NCI-H2196 treated with DMSO at 0.1 percent for 48 hours (cell line): ENCODE results near the gene PFKL.
"Not testable (repeated sequence)": the region's sequence is repeated elsewhere in the genome, so short reads cannot be mapped to it uniquely, and the experiment has no call there.

Source experiments
- DNase-seq: peaks from one replicate; lab custom pipeline; 2025; ENCODE audit not compliant: unreplicated experiment; lab: John Stamatoyannopoulos, UW

Gene PFKL

DNA sequence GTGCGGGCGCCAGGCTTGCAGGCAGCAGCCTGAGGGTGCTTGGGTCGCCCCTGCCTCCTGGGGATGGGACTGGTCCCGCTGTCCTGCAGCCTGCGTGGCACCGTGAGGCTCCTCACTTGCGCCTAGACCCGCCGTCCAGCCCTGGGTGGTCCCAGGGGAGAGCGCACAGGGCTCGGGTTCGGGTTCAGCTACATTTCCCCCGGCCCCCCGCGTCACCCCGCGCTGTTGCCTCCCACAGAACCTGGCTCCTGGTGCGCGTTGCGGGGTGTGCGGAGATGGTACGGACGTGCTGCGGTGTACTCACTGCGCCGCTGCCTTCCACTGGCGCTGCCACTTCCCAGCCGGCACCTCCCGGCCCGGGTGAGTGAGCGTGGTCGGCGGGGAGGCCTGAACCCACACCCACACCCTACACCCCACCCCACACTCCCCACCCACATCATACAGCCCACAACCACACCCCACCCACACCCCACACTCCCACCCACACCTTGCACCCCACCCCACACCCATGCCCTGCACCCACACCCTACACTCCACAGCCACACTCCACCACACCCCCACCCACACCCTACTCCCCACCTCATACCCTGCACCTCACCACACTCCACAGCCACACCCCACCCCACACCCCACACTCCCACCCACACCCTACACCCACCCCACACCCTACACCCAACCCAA, 6.2 kb upstream of the PFKL start:
- no peak for DNase-seq

GRCh38 chr21:44294391-44295162, 5.3 kb upstream of the PFKL start:
- DNase-seq, result no peak

- no peak for DNase-seq
Observed at GRCh38 chr21:44295163-44295573, 4.7 kb upstream of the PFKL start.

- no peak for DNase-seq
Observed at GRCh38 chr21:44295646-44296045, 4.2 kb upstream of the PFKL start.

DNA sequence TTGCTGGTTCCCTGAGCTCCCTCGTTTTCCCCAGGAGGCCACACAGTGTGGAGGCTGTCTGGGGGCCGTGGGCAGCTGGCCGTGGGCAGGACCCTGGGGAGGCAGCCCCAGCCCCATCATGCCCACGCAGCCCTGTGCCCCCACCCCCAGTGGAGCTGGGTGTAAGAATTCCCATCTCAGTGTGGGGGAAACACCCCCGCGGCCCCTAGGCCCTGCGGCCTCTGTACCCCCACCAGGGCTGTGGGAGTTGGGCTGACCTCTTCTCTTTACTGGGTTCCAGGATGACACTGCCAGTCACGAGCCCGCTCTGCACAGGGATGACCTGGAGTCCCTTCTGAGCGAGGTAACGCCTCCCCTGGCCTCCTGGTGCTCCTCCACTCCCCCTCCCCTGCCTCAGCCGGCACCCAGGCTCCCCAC, 3.7 kb upstream of the PFKL start:
- DNase-seq, result no peak

DNA sequence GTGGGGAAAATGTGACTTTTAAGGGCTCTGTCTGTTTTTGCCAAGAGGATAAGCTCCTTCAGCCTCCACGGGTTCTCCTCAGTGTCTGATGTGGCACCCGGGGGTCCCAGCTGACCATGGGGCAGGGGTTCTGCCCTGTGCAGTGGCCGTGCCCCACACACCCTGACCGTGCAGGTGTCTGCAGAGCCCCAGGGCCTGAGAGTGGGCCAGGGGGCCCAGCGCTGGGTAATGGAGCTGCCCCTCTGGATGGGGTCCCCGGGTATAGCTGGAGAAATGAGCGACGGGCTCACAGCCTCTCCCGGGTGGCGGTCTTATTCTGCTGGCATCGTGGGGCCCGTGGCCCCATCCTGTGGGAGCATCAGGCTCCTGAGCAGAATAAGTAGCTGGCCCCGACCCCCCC, 2.9 kb upstream of the PFKL start:
- no peak for DNase-seq

DNA sequence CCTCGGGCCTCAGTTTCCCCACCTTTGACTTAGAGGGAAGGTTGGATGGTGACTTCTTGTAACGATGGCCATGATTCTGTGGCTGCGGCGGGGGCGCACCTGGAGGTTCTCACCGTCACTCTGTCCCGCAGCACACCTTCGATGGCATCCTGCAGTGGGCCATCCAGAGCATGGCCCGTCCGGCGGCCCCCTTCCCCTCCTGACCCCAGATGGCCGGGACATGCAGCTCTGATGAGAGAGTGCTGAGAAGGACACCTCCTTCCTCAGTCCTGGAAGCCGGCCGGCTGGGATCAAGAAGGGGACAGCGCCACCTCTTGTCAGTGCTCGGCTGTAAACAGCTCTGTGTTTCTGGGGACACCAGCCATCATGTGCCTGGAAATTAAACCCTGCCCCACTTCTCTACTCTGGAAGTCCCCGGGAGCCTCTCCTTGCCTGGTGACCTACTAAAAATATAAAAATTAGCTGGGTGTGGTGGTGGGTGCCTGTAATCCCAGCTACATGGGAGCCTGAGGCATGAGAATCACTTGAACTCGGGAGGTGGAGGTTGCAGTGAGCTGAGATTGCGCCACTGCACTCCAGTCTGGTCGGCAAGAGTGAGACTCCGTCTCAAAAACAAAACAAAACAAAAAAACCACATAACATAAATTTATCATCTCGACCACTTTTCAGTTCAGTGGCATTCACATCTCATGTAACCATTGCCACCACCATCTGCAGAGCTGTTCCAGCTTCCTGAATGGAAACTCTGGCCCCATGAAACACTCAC, 2.1 kb upstream of the PFKL start:
- peak; percentile 72 for DNase-seq

DNA sequence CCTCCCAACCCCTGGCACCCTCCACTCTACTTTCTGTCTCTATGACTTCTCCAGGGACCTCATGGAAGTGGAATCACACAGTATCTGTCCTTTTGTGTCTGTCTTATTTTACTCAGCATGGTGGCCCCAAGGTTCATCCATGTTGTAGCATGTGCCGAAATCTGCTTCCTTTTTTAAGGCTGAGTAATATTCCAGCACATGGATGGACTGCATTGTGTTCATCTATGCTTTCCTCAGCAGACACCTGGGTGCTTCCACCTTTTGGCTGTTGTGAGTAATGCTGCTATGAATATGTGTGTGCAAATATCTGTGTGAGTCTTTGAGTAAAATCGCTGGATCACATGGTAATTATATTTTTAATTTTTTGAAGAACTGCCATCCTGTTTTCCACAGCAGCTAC, 1.6 kb upstream of the PFKL start:
- DNase-seq, result no peak

- DNase-seq, result no peak
Observed at GRCh38 chr21:44299085-44299457, 782 bp upstream of the PFKL start.

DNA sequence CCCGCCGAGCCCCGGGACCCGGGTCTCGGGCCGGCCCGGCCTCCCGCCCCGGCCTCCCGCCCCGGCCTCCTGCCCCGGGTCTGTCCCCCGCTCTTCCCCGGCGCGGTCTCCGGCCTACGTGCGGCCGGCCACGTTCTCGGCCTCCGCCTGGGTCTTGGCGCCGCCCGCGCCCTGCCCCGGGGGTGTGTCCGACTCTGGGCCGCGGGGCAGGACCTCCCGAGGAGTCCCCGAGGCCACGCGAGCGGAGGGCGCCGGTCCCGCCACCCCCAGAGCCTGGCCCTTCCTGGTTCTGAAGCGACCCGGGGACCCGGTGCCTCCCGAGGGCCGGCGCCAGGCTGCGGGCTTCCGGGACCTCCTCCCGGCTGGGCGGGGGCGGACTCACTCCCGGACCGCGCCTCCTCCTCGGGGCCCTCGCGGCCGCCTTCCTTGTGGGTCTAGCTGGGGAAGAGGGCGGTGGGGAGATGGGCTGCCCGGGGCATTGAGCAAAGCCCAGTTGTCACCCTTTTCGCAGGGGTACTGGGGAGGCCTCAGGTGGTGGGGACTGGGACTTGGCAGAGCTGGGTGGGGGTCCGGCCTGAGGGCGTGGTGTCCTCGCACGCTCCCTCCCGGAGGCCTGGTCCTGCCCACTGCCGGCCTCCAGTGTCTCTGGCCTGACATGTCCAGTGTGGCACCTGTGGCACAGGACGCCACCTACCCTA, 558 bp downstream of the PFKL start:
- DNase-seq, result peak; percentile 26

DNA sequence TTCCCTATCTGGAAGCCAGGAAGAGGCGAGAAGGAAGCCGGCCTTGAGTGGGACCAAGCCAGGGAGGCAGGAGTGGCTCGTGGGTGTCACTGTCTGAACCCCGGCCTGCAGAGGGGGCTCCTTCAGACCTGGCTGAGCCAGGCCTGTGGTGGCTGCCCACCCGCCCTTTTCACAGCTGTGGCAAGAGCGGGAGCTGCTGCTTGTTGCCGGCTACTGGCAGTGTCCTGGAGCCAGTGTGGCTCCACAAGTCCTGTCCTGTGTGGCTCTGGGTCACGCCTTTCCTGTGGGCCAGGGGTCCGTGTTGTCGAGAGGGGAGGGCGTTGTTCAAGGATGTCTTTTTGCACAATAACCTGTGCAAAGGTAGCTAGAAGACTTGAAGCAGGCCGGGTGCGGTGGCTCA, 1.3 kb downstream of the PFKL start:
- no peak for DNase-seq

DNA sequence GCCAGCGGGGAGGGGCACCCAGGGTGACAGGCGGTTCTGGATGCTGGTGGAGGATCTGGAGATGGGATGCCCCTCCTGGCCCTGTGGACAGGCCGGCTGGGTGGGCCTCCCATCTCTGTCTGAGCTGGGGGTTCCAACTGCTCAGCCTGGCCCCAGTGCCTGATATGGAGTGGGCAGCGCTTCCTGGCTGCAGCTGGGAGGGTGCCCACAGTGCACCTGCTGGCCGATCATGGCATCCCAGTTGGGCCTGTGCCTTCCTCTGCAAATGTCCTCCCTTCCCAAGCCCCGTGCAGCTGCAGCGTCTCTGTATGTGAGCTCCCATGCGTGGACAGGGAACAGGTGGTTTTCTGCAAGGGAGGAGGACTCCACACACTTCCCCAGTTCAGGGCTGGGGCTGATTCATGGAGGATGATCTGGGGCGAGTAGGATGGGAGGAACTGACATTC, 2.1 kb downstream of the PFKL start:
- peak; percentile 21 for DNase-seq

- not testable (repeated sequence) for DNase-seq
Observed at GRCh38 chr21:44302573-44303401, 2.9 kb downstream of the PFKL start.

- DNase-seq, result no peak
Observed at GRCh38 chr21:44303490-44303981, 3.7 kb downstream of the PFKL start.

DNA sequence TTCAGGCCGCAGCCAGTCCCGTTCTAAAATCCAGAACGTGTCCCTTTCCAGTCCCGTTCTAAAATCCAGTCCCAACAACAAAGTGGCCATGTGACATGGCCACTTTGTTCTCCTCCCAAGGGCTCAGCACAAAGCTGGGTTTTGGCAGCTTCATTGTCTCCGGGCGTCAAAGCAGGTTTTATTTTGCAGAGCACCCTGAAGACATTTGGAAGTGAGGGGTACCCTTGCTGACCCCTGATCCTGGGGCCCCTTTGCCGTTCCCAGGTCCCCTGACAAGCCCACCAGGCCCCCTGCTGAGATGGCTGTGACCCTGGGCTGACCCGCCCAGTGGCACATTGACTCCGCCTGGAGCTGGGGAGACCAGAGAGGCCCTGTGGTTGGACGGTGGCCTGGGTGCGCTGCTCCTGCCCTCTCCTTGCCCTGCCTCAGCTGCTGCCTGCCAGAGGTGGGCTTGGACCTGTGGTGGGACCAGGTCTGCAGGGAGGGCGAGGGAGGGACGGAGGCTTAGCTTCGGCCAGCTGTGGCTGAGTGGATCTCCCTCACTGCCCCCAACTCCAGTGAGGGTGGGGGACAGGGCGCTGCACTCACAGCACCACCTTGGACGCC, 4.3 kb downstream of the PFKL start:
- DNase-seq, result no peak

DNA sequence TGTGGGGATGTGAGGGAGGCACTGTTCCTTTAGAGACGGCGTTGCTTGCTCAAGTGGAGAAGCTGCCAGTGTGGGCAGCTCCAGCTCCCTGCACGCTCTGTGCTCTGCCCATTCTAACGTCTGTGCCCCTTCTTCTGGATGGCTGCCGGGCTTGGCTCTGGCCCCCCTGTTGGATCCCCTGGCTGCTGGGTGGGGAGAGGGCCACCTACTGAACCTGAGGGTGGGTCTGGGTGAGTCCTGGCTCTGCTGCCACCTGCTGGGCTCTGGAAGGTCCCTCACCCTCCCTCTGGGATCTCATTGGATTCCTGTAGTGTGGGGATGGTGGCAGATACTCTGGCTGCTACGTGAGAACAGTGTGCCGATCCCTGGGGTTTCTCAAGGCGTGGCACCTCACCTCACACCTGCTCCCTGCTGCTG, 5.0 kb downstream of the PFKL start:
- no peak for DNase-seq

GRCh38 chr21:44305691-44306090, 5.8 kb downstream of the PFKL start:
- DNase-seq, result no peak

GRCh38 chr21:44306936-44307704, 7.3 kb downstream of the PFKL start:
- no peak for DNase-seq
